H9 (cell line): ENCODE data around the gene FANCC. TPM values are rescaled to one million over a fixed set of nuclear protein-coding genes. Genes with fewer than 3 reads are reported as not detected.
A peak's percentile ranks its signal among the peaks of the same experiment; 100 is the strongest.

Source experiments
- DNase-seq: peaks from one replicate; pipeline ENCODE4 v3.0.0-alpha.2; 2017
- H2AFZ ChIP-seq: one replicate; pipeline ENCODE4 v1.6.1; 2013; ENCODE audit warnings: mild to moderate bottlenecking, low read length, control low read depth, moderate library complexity
- H2AK5ac ChIP-seq: 2 replicates; pipeline ENCODE4 v1.6.1; 2013; ENCODE audit warnings: low read length, control low read depth, mixed read lengths; ENCODE audit not compliant: insufficient read length
- H2BK120ac ChIP-seq: one replicate; pipeline ENCODE4 v1.6.1; 2013; ENCODE audit warnings: low read depth, mild to moderate bottlenecking, low read length, control low read depth, inconsistent platforms; ENCODE audit not compliant: poor library complexity, severe bottlenecking
- H2BK12ac ChIP-seq: 2 replicates; pipeline ENCODE4 v1.6.1; 2013; ENCODE audit warnings: low read length, control low read depth, mixed read lengths, low read depth; ENCODE audit not compliant: insufficient read length
- H2BK15ac ChIP-seq: 2 replicates; pipeline ENCODE4 v1.6.1; 2013; ENCODE audit warnings: low read depth, low read length, control low read depth
- H2BK20ac ChIP-seq: one replicate; pipeline ENCODE4 v1.6.1; 2013; ENCODE audit warnings: low read depth, mild to moderate bottlenecking, low read length, control low read depth, inconsistent platforms; ENCODE audit not compliant: poor library complexity, severe bottlenecking
- H2BK5ac ChIP-seq: 2 replicates; pipeline ENCODE4 v1.6.1; 2013; ENCODE audit warnings: low read length, control low read depth, mixed read lengths; ENCODE audit not compliant: insufficient read length
- H3K14ac ChIP-seq: 2 replicates; pipeline ENCODE4 v1.6.1; 2013; ENCODE audit warnings: low read length, control low read depth; ENCODE audit not compliant: insufficient read depth
- H3K18ac ChIP-seq: 2 replicates; pipeline ENCODE4 v1.6.1; 2013; ENCODE audit warnings: low read depth, mild to moderate bottlenecking, mixed read lengths, low read length, control low read depth; ENCODE audit not compliant: insufficient read length
- H3K23ac ChIP-seq: 2 replicates; pipeline ENCODE4 v1.6.1; 2013; ENCODE audit warnings: low read length, control low read depth, mixed read lengths, low read depth; ENCODE audit not compliant: insufficient read length
- H3K23me2 ChIP-seq: 2 replicates; pipeline ENCODE4 v1.6.1; 2013; ENCODE audit warnings: low read depth, mild to moderate bottlenecking, mixed read lengths, low read length, control low read depth; ENCODE audit not compliant: insufficient read length, poor library complexity, severe bottlenecking
- H3K27ac ChIP-seq: 2 replicates; pipeline ENCODE4 v1.5.1; 2013; ENCODE audit warnings: low read length, control low read depth, mixed read lengths, low read depth; ENCODE audit not compliant: insufficient read length
- H3K27me3 ChIP-seq: 2 replicates; pipeline ENCODE4 v1.6.1; 2013; ENCODE audit warnings: low read length, control low read depth, inconsistent platforms; ENCODE audit not compliant: insufficient read depth
- H3K4ac ChIP-seq: 2 replicates; pipeline ENCODE4 v1.6.1; 2013; ENCODE audit warnings: low read depth, mild to moderate bottlenecking, control low read depth, inconsistent platforms, low read length, moderate library complexity
- H3K4me1 ChIP-seq: 2 replicates; pipeline ENCODE4 v1.6.1; 2013; ENCODE audit warnings: low read length, control low read depth, inconsistent platforms; ENCODE audit not compliant: insufficient read depth
- H3K4me2 ChIP-seq: 2 replicates; pipeline ENCODE4 v1.6.1; 2013; ENCODE audit warnings: low read length, control low read depth, mixed read lengths; ENCODE audit not compliant: insufficient read length, insufficient read depth
- H3K56ac ChIP-seq: 2 replicates; pipeline ENCODE4 v1.6.1; 2013; ENCODE audit warnings: low read depth, mild to moderate bottlenecking, mixed read lengths, low read length, control low read depth; ENCODE audit not compliant: insufficient read length
- H3K79me1 ChIP-seq: 2 replicates; pipeline ENCODE4 v1.6.1; 2013; ENCODE audit warnings: low read depth, mild to moderate bottlenecking, moderate library complexity, low read length, control low read depth, inconsistent platforms; ENCODE audit not compliant: insufficient read depth, poor library complexity, severe bottlenecking
- H3K79me2 ChIP-seq: 2 replicates; pipeline ENCODE4 v1.6.1; 2013; ENCODE audit warnings: low read length, control low read depth, inconsistent platforms; ENCODE audit not compliant: insufficient read depth
- H3K9ac ChIP-seq: 2 replicates; pipeline ENCODE4 v1.6.1; 2013; ENCODE audit warnings: low read length, control low read depth, mixed read lengths; ENCODE audit not compliant: insufficient read length; ENCODE audit errors: extremely low read depth
- H3K9me3 ChIP-seq: one replicate; pipeline ENCODE4 v1.6.1; 2013; ENCODE audit warnings: low read depth, low read length, inconsistent platforms; ENCODE audit not compliant: control insufficient read depth
- H3T11ph ChIP-seq: one replicate; pipeline ENCODE4 v1.6.1; 2013; ENCODE audit warnings: mild to moderate bottlenecking, low read length, control low read depth, inconsistent platforms
- H4K20me1 ChIP-seq: one replicate; pipeline ENCODE4 v1.6.1; 2013; ENCODE audit not compliant: control insufficient read depth, insufficient read length, insufficient read depth
- H4K5ac ChIP-seq: 2 replicates; pipeline ENCODE4 v1.6.1; 2013; ENCODE audit warnings: low read depth, mild to moderate bottlenecking, mixed read lengths, low read length, control low read depth; ENCODE audit not compliant: insufficient read length
- H4K8ac ChIP-seq: replicated peaks from 2 replicates; pipeline ENCODE4 v1.6.1; 2013; ENCODE audit warnings: low read length, control low read depth, mixed read lengths, low read depth; ENCODE audit not compliant: insufficient read length
- H4K91ac ChIP-seq: 2 replicates; pipeline ENCODE4 v1.6.1; 2013; ENCODE audit warnings: low read depth, mild to moderate bottlenecking, moderate library complexity, mixed read lengths, low read length, control low read depth; ENCODE audit not compliant: insufficient read length
- H3K27ac Mint-ChIP-seq, 3 experiments: 2 replicates in 2 of 3; 3 replicates in 1 of 3; pipeline ENCODE4 v1.8.0; 2020 to 2021; ENCODE audit warnings: mixed read lengths in 3 of 3, mild to moderate bottlenecking in 1 of 3, moderate library complexity in 1 of 3
- H3K27me3 Mint-ChIP-seq: 2 replicates; pipeline ENCODE4 v1.8.0; 2021; ENCODE audit warnings: low read depth, mild to moderate bottlenecking, moderate library complexity, mixed read lengths
- H3K36me3 Mint-ChIP-seq, 3 experiments: 2 replicates in 2 of 3; 3 replicates in 1 of 3; pipeline ENCODE4 v1.8.0; 2020 to 2021; ENCODE audit warnings: low read depth in 3 of 3, mixed read lengths in 3 of 3; ENCODE audit not compliant: insufficient read depth in 1 of 3
- H3K4me1 Mint-ChIP-seq, 2 experiments: 2 replicates each; pipeline ENCODE4 v1.8.0; 2020; ENCODE audit warnings: mixed read lengths in 2 of 2
- H3K4me3 Mint-ChIP-seq, 2 experiments: 2 replicates in 1 of 2; 3 replicates in 1 of 2; pipeline ENCODE4 v1.8.0; 2020 to 2021; ENCODE audit warnings: mild to moderate bottlenecking in 2 of 2, mixed read lengths in 2 of 2, moderate library complexity in 1 of 2
- H3K9me3 Mint-ChIP-seq, 2 experiments: 2 replicates in 1 of 2; 3 replicates in 1 of 2; pipeline ENCODE4 v1.8.0; 2020; ENCODE audit warnings: mild to moderate bottlenecking in 2 of 2, mixed read lengths in 2 of 2, moderate library complexity in 1 of 2
- WGBS: extraction: QIAGEN DNeasy Blood & Tissue Kit; methylation state at CpG from one replicate; pipeline ENCODE4 v1.1.7; 2013; ENCODE audit warnings: missing lambda C conversion rate, low lambda C conversion rate, mixed read lengths; ENCODE audit not compliant: insufficient read length; ENCODE audit errors: extremely low coverage; 5-methylcytosine and 5-hydroxymethylcytosine counted together
- total RNA-seq: library from RNA; stranded (reverse); gene quantifications from 2 replicates; pipeline ENCODE4 v1.2.1, GENCODE V29; 2021
- TF ChIP-seq, protein P1 (sequence below): fragments of 200-600 bp; sonication (generic); conservative IDR thresholded peaks from 3 replicates; pipeline ENCODE4 v1.8.0; 2021; ENCODE audit warnings: antibody characterized with exemption, mild to moderate bottlenecking

The FANCC gene
- total RNA-seq, 1 experiment from 2014 or later = 14.6 TPM

DNA sequence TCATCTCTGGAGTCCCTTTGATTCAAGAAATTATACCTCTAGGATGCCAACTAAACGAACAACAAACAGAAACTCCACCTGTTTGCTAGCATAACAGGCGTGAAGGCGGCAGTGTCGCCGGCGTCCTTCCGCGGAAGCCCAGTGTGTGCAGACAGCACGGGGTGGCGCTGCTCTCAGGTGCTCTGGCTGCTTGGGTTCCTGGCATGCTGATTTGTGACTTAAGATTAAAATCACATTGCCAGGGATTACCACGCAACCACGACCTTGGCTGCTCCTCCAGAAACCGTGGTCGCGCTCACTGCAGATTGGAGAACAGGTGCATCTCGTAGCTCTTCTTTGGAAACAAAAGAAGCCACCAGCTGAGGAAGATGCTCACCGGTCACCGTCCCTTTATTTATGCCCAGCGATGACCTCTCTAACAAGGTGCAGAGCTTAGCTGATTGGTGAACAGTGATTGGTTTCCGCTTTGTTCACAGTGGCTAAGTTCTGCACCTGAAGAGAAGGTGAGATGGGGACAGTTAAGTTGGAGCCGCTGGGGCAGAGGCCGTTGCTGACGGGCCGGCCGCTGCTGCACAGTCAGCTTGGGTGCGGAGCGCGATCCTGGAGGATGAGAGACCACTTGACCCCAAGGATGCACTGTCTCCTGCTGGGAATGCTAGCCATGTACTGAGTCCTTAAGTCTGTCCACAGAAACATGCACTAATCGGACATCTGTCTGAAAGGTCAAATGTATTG lies 232.3 kb downstream of the FANCC start:
- Histone ChIP-seq H3K23ac (no peak overlapping the region), H3K14ac (no peak overlapping the region; the same call in 1 of the 2 replicates), H2BK20ac (no peak overlapping the region), H3K27me3 (no peaks in the 10 kb centered on the region), H2BK120ac (no peak overlapping the region), H3K4me1 (no peaks in the 10 kb centered on the region), H4K20me1 (no peaks in the 10 kb centered on the region), H4K91ac (no peak overlapping the region), H2BK15ac (no peak overlapping the region), H2AFZ (no peak overlapping the region), H2AK5ac (no peak overlapping the region), H3K79me1 (no peaks in the 10 kb centered on the region), H2BK12ac (no peak overlapping the region), H3K9me3 (no peaks in the 10 kb centered on the region), H3K27ac (no peak overlapping the region), H4K5ac (no peak overlapping the region), H3K23me2 (no peaks in the 10 kb centered on the region), H3K18ac (no peak overlapping the region), H2BK5ac (no peak overlapping the region), H3K4me2 (no peak overlapping the region), H3K9ac (no peak overlapping the region), H4K8ac (no peak overlapping the region), H3K4ac (no peak overlapping the region), H3K56ac (no peak overlapping the region), H3K79me2 (peaks cover 2% of the 10 kb centered on the region; the same call in 1 of the 2 replicates), H3T11ph (no peak overlapping the region)
- no CpG with 5 or more reads among the region's 29 CpGs for WGBS
- Mint-ChIP-seq H3K27me3 (no peaks in the 10 kb centered on the region; the same call in 1 of the 2 replicates), H3K4me1 (peaks cover 14 to 20% of the 10 kb centered on the region in 2 experiments), H3K9me3 (no peaks in the 10 kb centered on the region), H3K36me3 (peaks cover 0 to 10% (median 6%) of the 10 kb centered on the region in 3 experiments; a peak in 5 of 7 replicates), H3K27ac (peak overlapping the region in 1 of 3 experiments; percentile 74; a peak in 2 of 7 replicates), H3K4me3 (no peak overlapping the region)
- TF ChIP-seq, protein P1, sequence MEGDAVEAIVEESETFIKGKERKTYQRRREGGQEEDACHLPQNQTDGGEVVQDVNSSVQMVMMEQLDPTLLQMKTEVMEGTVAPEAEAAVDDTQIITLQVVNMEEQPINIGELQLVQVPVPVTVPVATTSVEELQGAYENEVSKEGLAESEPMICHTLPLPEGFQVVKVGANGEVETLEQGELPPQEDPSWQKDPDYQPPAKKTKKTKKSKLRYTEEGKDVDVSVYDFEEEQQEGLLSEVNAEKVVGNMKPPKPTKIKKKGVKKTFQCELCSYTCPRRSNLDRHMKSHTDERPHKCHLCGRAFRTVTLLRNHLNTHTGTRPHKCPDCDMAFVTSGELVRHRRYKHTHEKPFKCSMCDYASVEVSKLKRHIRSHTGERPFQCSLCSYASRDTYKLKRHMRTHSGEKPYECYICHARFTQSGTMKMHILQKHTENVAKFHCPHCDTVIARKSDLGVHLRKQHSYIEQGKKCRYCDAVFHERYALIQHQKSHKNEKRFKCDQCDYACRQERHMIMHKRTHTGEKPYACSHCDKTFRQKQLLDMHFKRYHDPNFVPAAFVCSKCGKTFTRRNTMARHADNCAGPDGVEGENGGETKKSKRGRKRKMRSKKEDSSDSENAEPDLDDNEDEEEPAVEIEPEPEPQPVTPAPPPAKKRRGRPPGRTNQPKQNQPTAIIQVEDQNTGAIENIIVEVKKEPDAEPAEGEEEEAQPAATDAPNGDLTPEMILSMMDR = no peak
- DNase-seq = no peak
